ENCODE data around the gene PCSK6.
"Not testable (repeated sequence)": the region's sequence is repeated elsewhere in the genome, so short reads cannot be mapped to it uniquely, and the experiment has no call there.

PCSK6 gene

DNA sequence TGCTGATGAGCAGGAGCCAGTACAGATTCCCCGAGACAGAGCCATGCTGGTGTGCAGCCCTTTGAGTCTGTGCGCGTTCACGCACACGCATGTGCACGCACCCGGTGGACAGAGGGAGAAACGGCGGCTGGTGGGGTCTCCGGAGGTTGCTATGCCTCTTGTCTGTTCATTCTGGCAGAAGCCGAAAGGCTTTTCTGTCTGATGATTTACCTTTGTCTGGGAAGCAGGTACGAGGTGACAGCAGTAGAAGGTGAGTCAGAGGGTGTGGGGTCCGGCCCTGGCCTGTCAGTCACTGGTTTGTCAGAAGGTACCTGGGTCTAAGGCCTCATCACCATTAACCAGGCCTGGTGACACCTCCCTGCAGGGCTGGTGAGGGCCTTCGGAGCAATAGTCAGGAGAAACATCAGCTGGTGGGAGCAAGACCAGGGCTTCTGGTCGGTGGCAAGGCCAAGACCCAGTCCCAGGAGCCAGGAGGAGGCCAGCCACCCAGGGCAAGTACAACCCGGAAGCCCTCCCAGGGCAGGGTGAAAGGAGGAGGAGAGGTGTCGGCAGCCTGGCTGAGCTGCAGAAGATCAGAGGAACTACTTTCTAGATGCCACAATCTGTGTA lies 7.5 kb downstream of the PCSK6 start:
- no peak for DNase-seq

GRCh38 chr15:101481381-101481705 lies 8.2 kb downstream of the PCSK6 start:
- no peak for DNase-seq

- DNase-seq: no peak
These were observed 8.7 kb downstream of the PCSK6 start for GRCh38 chr15:101480613-101481380.

GRCh38 chr15:101479851-101480612 lies 9.5 kb downstream of the PCSK6 start:
- DNase-seq: no peak

GRCh38 chr15:101479342-101479845 lies 10.1 kb downstream of the PCSK6 start:
- no peak for DNase-seq

DNA sequence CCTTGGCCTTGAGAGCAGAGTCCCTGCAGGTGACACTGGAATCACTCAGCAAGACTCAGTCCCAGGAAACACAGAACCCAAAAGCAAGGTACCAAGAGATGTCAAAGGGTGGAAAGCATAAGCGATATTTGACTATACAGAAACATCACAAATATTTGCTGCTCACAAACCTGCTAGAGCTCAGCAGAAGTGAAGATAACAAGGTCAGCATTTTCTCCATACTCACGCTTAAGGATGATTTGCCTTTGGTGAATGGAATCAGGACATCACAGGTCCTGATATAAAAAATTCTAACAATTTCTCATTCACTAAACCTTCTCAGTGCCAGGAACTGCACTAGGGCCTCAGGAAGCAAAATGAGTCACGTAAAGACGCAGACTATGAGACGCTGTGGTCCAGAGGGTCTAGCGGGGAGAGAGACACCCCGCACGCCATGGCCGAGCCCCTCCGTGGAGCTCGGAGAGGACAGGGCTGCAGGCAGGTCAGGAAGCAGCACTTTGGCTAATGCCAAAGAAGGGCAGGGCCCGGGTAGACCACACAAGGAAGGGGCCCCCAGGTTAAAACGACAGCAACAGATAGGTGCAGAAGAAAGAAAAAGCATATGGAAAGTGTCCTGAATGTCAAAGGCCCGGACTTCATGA lies 10.7 kb downstream of the PCSK6 start:
- no peak for DNase-seq

GRCh38 chr15:101477851-101478362 lies 11.6 kb downstream of the PCSK6 start:
- DNase-seq: no peak

- no peak for DNase-seq
These were observed 12.8 kb downstream of the PCSK6 start for GRCh38 chr15:101476756-101477155.

- no peak for DNase-seq
These were observed 14.5 kb downstream of the PCSK6 start for GRCh38 chr15:101474983-101475382.

GRCh38 chr15:101474233-101474632 lies 15.3 kb downstream of the PCSK6 start:
- no peak for DNase-seq

- DNase-seq: no peak
These were observed 17.5 kb downstream of the PCSK6 start for GRCh38 chr15:101472033-101472432.

- DNase-seq: no peak
These were observed 18.8 kb downstream of the PCSK6 start for GRCh38 chr15:101470548-101471239.

GRCh38 chr15:101469520-101470288 lies 19.8 kb downstream of the PCSK6 start:
- no peak for DNase-seq

GRCh38 chr15:101466188-101466587 lies 23.3 kb downstream of the PCSK6 start:
- DNase-seq: no peak

- DNase-seq: no peak
These were observed 24.4 kb downstream of the PCSK6 start for GRCh38 chr15:101464999-101465669.

DNA sequence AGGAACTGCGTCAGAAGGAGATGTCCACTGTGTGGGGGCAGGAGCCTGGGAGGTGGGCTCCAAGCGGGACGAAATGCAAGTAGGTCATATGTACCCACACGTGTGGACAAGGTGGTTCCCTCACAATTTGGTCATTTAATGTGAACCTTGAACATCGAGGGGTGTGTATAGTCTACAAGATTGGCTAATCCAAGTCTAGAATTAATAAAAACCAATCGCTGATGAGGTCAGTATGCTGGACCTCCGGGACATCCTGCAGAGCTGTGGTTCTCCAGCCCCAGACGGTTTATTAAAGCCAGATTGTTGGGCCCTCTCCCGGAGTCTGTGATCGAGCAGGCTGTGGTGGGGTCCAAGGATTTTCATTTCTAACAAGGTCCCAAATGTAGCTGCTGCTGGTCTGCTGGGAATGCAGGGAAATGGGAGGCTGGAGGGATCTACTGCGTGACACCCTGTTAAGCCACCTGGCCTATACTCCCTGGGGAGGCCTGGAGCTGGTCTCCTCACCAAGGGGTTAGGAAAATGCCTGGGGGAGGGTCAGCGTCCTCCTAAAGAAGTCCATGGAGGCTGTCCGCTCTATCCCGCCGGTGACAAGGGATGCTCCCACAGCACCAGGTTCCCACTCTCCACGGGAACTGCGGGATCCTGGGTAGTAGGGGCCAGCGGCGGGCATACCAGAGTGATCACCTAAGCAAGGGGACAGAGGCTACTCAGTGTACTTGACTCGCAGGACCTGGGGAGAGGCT lies 25.1 kb downstream of the PCSK6 start:
- DNase-seq: no peak

GRCh38 chr15:101463696-101464095 lies 25.8 kb downstream of the PCSK6 start:
- not testable (repeated sequence) for DNase-seq

GRCh38 chr15:101463270-101463669 lies 26.2 kb downstream of the PCSK6 start:
- DNase-seq: no peak

DNA sequence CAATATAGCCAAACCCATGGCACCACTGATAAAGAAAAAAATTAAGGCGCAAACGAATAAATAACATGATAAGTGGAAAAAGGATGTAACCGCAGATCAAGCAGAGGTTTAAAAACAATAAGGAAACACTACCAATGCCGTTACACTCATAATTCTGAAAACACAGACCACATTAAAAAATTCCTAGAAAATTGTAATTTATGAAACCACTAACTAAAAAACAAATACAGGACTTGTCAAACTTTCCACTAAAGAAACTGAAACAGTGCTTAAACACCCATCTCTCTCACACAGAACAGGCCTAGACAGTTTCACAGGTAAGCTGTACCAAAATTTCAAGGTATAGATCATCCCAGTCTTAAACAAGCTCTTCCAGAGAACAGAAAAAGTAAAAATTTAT lies 28.4 kb downstream of the PCSK6 start:
- DNase-seq: no peak

DNA sequence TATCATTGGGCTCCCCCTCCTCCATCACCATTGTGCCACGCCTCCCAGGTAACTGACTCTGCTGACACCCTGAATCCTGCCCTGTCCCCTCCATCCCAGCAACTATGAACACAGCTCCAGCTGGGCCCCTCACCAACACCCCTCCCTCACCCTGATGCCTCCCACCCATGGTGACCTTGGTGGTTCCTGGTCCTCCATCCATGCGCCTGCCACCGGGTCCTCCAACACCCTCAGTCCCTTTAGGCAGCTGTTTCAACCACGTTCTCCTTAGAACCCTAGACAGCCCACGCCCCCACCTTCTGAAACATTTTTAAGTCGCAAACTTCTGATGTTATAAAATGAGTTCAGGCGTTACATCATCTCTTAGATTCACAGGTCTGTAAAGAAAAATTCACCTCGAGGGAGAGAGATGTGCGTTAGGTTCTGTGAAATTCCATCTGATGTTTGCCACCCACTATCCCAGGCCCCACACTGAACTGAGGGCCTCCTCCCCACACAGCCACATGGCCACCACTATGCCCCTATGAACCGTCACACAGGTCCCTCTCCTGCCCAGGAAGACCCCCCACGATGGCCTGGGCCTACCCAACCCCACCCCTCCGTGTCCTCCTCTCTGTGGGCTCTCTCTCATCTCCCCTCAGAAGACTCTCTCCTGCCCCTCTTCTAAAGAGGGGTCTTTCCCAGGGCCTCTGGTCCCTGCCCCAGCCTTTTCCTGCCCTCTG lies 29.8 kb downstream of the PCSK6 start:
- DNase-seq: no peak

Measured in activated T-cell treated with anti-CD3 and anti-CD28 coated beads, Interleukin-2, amount 50 U/mL, for 1 hour (primary cell).